Measurements from ENCODE around the gene MARCHF7.
A peak's percentile ranks its signal among the peaks of the same experiment; 100 is the strongest.
"Not testable (repeated sequence)": the region's sequence is repeated elsewhere in the genome, so short reads cannot be mapped to it uniquely, and the experiment has no call there.

The MARCHF7 gene

DNA sequence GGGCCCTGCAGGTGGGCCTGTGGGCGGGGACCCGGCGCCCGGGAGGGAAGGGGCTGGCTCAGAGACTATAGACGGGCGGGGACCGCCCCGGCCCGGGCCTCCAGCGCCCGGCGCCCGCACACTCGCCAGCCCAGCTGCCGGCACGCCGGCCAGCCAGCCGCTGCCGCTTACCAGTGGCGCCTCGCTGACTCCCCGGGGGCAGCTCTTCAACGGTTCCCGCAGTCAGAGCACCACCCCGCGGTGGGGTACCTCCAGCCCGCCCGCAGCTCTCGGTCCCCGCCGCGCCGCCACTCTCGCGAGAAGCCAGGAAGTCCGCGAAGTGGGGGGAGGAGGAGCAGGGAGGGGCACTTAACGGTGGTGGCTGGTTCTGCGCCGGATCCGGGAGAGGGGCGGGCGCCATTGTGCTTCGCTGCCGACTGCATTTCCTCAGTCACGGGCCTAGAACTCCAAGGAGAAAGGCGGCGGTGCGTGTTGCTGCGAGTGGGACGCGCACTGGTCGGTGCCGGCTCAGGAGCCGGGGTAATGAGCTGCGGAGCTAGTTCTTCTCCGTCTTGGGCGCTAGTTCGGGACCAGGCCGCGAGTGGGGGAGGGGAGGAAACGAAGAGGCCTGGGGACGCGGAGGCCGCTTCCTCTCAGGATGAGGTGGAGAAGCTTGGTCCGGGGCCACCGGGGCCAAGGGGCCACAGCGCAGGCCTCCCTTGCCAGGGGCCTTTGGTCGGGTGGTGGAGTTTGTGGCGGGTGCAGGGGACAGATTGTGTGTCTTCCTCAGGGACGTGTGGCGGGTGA, at the start of gene MARCHF7:
MARCHF7 (plus strand) TSS at position 364 of the 786 bp plus-strand sequence. CDS start 16,517 bp downstream, outside the sequence.
- H3K4me1 ChIP-seq (ENCODE audit: control insufficient read depth, insufficient read depth, low read length) = peaks cover 16% of the 10 kb centered on the region
- H3K4me3 ChIP-seq (ENCODE audit: low read depth, low read length) = peak within 1 kb of the TSS; percentile 95
- H3K9ac ChIP-seq (ENCODE audit: low read depth, low read length) = peak within 1 kb of the TSS; percentile 99
- peaks cover 35% of the 10 kb centered on the region for H3K36me3 ChIP-seq (ENCODE audit: control insufficient read depth, insufficient read depth, low read length)
- no peaks in the 10 kb centered on the region for H3K9me3 ChIP-seq (ENCODE audit: control insufficient read depth, insufficient read depth, low read length)
- H3K27ac ChIP-seq (ENCODE audit: low read depth, low read length) = peak within 1 kb of the TSS; percentile 99
- H3K27me3 ChIP-seq (ENCODE audit: control insufficient read depth, insufficient read depth, low read length) = no peaks in the 10 kb centered on the region

GRCh38 chr2:159667423-159667822, 44.9 kb upstream of the MARCHF7 start:
- H3K27me3 ChIP-seq (ENCODE audit: control insufficient read depth, insufficient read depth, low read length); H3K9ac ChIP-seq (ENCODE audit: low read depth, low read length); H3K4me1 ChIP-seq (ENCODE audit: control insufficient read depth, insufficient read depth, low read length); H3K9me3 ChIP-seq (ENCODE audit: control insufficient read depth, insufficient read depth, low read length); H3K36me3 ChIP-seq (ENCODE audit: control insufficient read depth, insufficient read depth, low read length); H3K4me3 ChIP-seq (ENCODE audit: low read depth, low read length); H3K27ac ChIP-seq (ENCODE audit: low read depth, low read length): not testable (repeated sequence)

- no peaks in the 10 kb centered on the region for H3K36me3 ChIP-seq (ENCODE audit: control insufficient read depth, insufficient read depth, low read length)
- H3K9ac ChIP-seq (ENCODE audit: low read depth, low read length) = no peak overlapping the region
- no peaks in the 10 kb centered on the region for H3K4me1 ChIP-seq (ENCODE audit: control insufficient read depth, insufficient read depth, low read length)
- no peaks in the 10 kb centered on the region for H3K9me3 ChIP-seq (ENCODE audit: control insufficient read depth, insufficient read depth, low read length)
- H3K4me3 ChIP-seq (ENCODE audit: low read depth, low read length) = no peak overlapping the region
- H3K27me3 ChIP-seq (ENCODE audit: control insufficient read depth, insufficient read depth, low read length) = no peaks in the 10 kb centered on the region
- no peak overlapping the region for H3K27ac ChIP-seq (ENCODE audit: low read depth, low read length)
Measured at GRCh38 chr2:159671047-159671446, 41.3 kb upstream of the MARCHF7 start.

GRCh38 chr2:159677654-159678053, 34.7 kb upstream of the MARCHF7 start:
- H3K27me3 ChIP-seq (ENCODE audit: control insufficient read depth, insufficient read depth, low read length) = no peaks in the 10 kb centered on the region
- no peak overlapping the region for H3K9ac ChIP-seq (ENCODE audit: low read depth, low read length)
- no peak overlapping the region for H3K4me3 ChIP-seq (ENCODE audit: low read depth, low read length)
- H3K4me1 ChIP-seq (ENCODE audit: control insufficient read depth, insufficient read depth, low read length) = 0 out of 2 replicates have a peak, but pooled peaks cover 3% of the 10 kb centered on the region
- H3K9me3 ChIP-seq (ENCODE audit: control insufficient read depth, insufficient read depth, low read length) = no peaks in the 10 kb centered on the region
- no peaks in the 10 kb centered on the region for H3K36me3 ChIP-seq (ENCODE audit: control insufficient read depth, insufficient read depth, low read length)
- H3K27ac ChIP-seq (ENCODE audit: low read depth, low read length) = no peak overlapping the region

- no peak overlapping the region for H3K9ac ChIP-seq (ENCODE audit: low read depth, low read length)
- no peak overlapping the region for H3K27ac ChIP-seq (ENCODE audit: low read depth, low read length)
- H3K4me3 ChIP-seq (ENCODE audit: low read depth, low read length) = no peak overlapping the region
- H3K9me3 ChIP-seq (ENCODE audit: control insufficient read depth, insufficient read depth, low read length) = no peaks in the 10 kb centered on the region
- H3K36me3 ChIP-seq (ENCODE audit: control insufficient read depth, insufficient read depth, low read length) = no peaks in the 10 kb centered on the region
- H3K27me3 ChIP-seq (ENCODE audit: control insufficient read depth, insufficient read depth, low read length) = no peaks in the 10 kb centered on the region
- H3K4me1 ChIP-seq (ENCODE audit: control insufficient read depth, insufficient read depth, low read length) = peaks cover 11% of the 10 kb centered on the region
Measured at GRCh38 chr2:159680692-159681091, 31.6 kb upstream of the MARCHF7 start.

- Histone ChIP-seq H3K36me3 (ENCODE audit: control insufficient read depth, insufficient read depth, low read length) (no peaks in the 10 kb centered on the region), H3K4me1 (ENCODE audit: control insufficient read depth, insufficient read depth, low read length) (peaks cover 11% of the 10 kb centered on the region), H3K4me3 (ENCODE audit: low read depth, low read length) (no peak overlapping the region), H3K27ac (ENCODE audit: low read depth, low read length) (peak overlapping the region; percentile 8), H3K9me3 (ENCODE audit: control insufficient read depth, insufficient read depth, low read length) (no peaks in the 10 kb centered on the region), H3K9ac (ENCODE audit: low read depth, low read length) (no peak overlapping the region), H3K27me3 (ENCODE audit: control insufficient read depth, insufficient read depth, low read length) (no peaks in the 10 kb centered on the region)
Measured at GRCh38 chr2:159683817-159684216, 28.5 kb upstream of the MARCHF7 start.

- no peak overlapping the region for H3K27ac ChIP-seq (ENCODE audit: low read depth, low read length)
- H3K4me1 ChIP-seq (ENCODE audit: control insufficient read depth, insufficient read depth, low read length) = peaks cover 11% of the 10 kb centered on the region
- no peaks in the 10 kb centered on the region for H3K9me3 ChIP-seq (ENCODE audit: control insufficient read depth, insufficient read depth, low read length)
- no peak overlapping the region for H3K9ac ChIP-seq (ENCODE audit: low read depth, low read length)
- H3K27me3 ChIP-seq (ENCODE audit: control insufficient read depth, insufficient read depth, low read length) = no peaks in the 10 kb centered on the region
- H3K4me3 ChIP-seq (ENCODE audit: low read depth, low read length) = no peak overlapping the region
- no peaks in the 10 kb centered on the region for H3K36me3 ChIP-seq (ENCODE audit: control insufficient read depth, insufficient read depth, low read length)
Measured at GRCh38 chr2:159684796-159685195, 27.5 kb upstream of the MARCHF7 start.

- no peak overlapping the region for H3K4me3 ChIP-seq (ENCODE audit: low read depth, low read length)
Measured at GRCh38 chr2:159694500-159695040, 17.7 kb upstream of the MARCHF7 start.

DNA sequence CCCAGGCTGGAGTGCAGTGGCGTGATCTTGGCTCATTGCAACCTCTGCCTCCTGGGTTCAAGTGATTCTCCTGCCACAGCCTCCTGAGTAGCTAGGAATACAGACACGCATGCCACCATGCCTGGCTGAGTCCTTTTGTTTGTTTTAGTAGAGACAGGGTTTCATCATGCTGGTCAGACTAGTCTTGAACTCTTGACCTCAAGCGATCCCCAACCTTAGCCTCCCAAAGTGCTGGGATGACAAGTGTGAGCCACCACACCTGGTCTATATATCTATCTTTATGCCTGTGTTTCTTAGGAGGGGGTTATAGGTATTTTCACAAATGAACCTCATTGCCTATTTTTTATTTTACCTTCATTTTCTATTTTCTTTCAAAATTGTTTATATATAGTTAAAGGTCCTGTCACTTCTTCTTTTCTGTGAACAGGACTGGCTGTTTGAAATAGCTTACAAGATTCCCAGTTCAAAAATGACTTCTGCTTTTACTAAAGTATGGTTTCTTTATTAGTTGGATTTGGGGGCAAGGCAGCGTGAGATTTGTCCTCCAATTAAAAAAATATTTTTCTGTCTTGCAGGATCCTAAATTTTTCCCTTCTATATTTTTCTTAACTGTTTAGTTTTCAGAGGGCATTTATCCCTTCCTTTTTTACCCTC, 16.4 kb upstream of the MARCHF7 start:
- no peaks in the 10 kb centered on the region for H3K36me3 ChIP-seq (ENCODE audit: control insufficient read depth, insufficient read depth, low read length)

More at GRCh38 chr2:159694500-159695040, 17.7 kb upstream of the MARCHF7 start:
- H3K27me3 ChIP-seq (ENCODE audit: control insufficient read depth, insufficient read depth, low read length) = no peaks in the 10 kb centered on the region
- 0 out of 2 replicates have a peak, but pooled peaks cover 10% of the 10 kb centered on the region for H3K9me3 ChIP-seq (ENCODE audit: control insufficient read depth, insufficient read depth, low read length)
- no peak overlapping the region for H3K9ac ChIP-seq (ENCODE audit: low read depth, low read length)
- H3K4me1 ChIP-seq (ENCODE audit: control insufficient read depth, insufficient read depth, low read length) = no peaks in the 10 kb centered on the region
- no peaks in the 10 kb centered on the region for H3K36me3 ChIP-seq (ENCODE audit: control insufficient read depth, insufficient read depth, low read length)
- H3K27ac ChIP-seq (ENCODE audit: low read depth, low read length) = no peak overlapping the region

DNA sequence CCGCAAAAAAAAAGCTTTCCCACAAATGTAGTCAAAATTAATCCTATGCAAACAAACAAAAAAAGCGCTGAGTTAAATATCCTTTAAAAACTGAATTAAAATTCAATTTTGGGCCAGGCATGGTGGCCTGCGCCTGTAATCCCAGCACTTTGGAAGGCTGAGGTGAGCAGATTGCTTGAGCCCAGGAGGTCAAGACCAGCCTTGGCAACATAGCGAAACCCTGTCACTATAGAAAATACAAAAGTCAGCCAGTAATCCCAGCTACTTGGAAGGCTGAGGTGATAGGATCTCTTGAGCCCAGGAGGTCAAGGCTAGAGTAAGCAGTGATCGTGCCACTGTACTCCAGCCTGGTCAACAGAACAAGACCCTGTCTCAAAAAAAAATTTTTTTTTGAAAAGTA, 8.8 kb upstream of the MARCHF7 start:
- Histone ChIP-seq H3K9ac (ENCODE audit: low read depth, low read length) (no peak overlapping the region), H3K27ac (ENCODE audit: low read depth, low read length) (no peak overlapping the region), H3K9me3 (ENCODE audit: control insufficient read depth, insufficient read depth, low read length) (no peaks in the 10 kb centered on the region), H3K27me3 (ENCODE audit: control insufficient read depth, insufficient read depth, low read length) (no peaks in the 10 kb centered on the region), H3K4me1 (ENCODE audit: control insufficient read depth, insufficient read depth, low read length) (no peaks in the 10 kb centered on the region), H3K4me3 (ENCODE audit: low read depth, low read length) (no peak overlapping the region), H3K36me3 (ENCODE audit: control insufficient read depth, insufficient read depth, low read length) (no peaks in the 10 kb centered on the region)

More for the DNA sequence above, 16.4 kb upstream of the MARCHF7 start:
- Histone ChIP-seq H3K4me3 (ENCODE audit: low read depth, low read length) (no peak overlapping the region), H3K27ac (ENCODE audit: low read depth, low read length) (no peak overlapping the region), H3K9me3 (ENCODE audit: control insufficient read depth, insufficient read depth, low read length) (0 out of 2 replicates have a peak, but pooled peaks cover 10% of the 10 kb centered on the region), H3K4me1 (ENCODE audit: control insufficient read depth, insufficient read depth, low read length) (no peaks in the 10 kb centered on the region), H3K27me3 (ENCODE audit: control insufficient read depth, insufficient read depth, low read length) (no peaks in the 10 kb centered on the region), H3K9ac (ENCODE audit: low read depth, low read length) (no peak overlapping the region)
